ENCODE measurements around the gene AP2M1.
"Not testable (repeated sequence)": the region's sequence is repeated elsewhere in the genome, so short reads cannot be mapped to it uniquely, and the experiment has no call there.

Gene AP2M1

DNA sequence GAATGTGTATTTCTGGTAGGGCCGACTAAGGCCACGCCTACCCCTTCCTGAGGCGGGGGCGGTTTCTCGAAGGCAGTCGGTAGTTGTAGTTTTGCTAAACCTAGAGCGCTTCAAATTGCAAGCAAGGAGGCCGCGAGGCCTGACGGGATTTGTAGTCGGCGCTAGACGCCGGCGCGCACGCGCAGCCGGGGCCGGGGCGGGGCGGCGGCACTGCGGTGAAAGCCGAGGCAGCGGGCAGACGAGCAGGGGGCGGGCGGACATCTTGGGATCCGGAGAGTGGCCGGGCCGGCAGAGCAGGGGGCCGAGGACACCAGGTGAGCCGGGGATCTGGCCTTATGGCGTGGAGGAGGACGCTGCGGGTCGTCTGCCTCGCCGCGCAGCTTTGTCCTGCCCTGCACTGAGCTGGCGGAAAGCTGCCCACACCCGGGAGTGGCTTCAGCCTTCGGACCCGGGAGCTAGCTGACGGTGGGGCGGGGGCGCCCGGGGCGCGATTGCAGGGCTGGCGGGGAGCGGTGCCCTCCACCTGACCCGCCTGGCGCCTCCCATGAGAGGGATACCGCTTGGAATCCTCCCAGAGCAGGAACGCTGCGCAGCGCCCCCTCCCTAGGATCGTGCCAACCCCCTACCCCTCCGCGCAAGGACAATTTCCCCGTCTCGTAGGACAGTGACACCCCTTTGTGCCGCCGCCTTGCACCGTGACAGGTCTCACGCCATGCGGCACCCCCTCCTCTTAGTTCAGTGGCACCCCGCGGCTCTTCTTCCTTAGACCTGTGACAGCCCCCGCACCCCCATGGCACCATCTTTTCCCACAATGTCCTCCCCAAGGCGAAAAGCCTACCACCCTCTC is at the start of gene AP2M1:
Gene AP2M1 (plus strand): TSS at position 210 of the 847 bp plus-strand sequence. CDS start 2,139 bp downstream, outside the sequence.
- peak; percentile 99 for DNase-seq

GRCh38 chr3:184126006-184126405 is 48.6 kb upstream of the AP2M1 start:
- DNase-seq = no peak

DNA sequence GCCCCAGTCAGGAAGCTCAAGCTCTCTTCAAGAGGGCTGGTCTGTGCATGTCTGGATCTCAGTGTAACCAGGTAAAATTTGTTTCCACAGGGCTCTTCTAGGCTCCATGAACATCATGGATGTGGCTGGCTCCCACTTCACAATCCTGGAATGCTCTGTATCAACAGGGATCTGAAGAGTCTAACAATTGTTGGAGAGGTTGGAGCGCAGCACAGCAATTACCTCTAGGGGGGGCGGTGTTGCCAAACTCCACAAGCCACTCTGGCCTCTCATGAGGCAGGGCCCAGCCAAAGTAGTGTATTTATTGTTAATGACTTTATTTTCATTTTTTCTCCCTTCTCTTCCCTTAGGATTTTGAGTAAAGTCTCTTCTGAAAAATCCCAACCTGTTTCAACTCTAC is 45.6 kb upstream of the AP2M1 start:
- no peak for DNase-seq

GRCh38 chr3:184132945-184133344 is 41.7 kb upstream of the AP2M1 start:
- no peak for DNase-seq

- DNase-seq = peak; percentile 82
Measured at GRCh38 chr3:184133840-184134745, 40.6 kb upstream of the AP2M1 start.

- no peak for DNase-seq
Measured at GRCh38 chr3:184134746-184135148, 39.9 kb upstream of the AP2M1 start.

DNA sequence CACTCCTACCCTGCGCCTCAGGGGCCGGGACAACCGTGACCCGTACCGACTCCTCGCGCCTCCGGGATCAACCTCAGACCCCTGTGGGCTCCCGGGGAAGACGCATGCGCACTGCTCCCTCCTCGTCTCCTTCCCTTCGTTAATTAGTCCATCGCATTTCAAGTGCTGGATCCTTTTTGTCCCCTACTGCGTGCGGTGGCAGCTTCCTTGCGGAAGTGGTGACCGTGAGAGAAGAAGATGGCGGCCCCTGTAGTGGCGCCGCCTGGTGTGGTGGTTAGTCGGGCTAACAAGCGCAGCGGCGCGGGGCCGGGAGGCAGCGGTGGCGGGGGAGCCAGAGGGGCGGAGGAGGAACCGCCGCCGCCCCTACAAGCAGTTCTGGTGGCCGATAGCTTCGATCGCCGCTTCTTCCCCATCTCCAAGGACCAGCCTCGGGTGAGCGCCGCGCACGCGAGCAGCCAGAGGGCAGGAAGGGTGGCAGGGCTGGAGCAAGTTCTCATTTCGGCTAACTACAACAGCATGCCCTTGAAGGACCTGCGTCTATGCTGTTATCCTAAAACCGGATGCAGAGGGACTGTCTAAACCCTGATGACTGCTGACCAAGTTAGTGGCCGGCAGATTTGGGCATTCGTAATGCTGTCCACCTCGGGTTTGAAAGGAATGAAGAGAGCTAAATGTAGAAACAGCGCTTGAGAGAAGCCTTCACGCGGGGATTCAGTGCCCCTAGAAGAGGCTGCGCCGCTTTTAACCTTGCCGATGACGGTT is 39.3 kb upstream of the AP2M1 start, which contains the start of gene EIF2B5:
Gene EIF2B5 (plus strand): TSS at position 210 of the 762 bp plus-strand sequence. CDS start 28 bp downstream, at position 238.
- DNase-seq = peak; percentile 87

DNA sequence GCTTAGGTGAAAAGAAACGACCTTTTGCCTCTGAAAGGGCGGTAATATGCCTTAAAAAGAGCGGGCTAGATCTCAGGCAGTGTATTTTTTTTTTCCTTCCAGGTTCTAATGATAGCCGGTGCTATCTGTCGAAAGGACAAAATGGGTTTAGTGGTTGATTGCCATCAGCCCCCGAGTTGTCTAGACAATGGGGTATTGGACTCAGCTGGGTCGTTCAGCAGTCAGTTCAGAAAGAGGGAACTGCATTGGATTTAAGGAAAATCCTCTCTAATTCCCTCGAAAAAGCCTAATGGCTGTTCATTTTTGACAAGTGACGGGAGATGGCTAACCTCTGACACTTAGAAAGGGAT is 38.8 kb upstream of the AP2M1 start:
- no peak for DNase-seq

DNA sequence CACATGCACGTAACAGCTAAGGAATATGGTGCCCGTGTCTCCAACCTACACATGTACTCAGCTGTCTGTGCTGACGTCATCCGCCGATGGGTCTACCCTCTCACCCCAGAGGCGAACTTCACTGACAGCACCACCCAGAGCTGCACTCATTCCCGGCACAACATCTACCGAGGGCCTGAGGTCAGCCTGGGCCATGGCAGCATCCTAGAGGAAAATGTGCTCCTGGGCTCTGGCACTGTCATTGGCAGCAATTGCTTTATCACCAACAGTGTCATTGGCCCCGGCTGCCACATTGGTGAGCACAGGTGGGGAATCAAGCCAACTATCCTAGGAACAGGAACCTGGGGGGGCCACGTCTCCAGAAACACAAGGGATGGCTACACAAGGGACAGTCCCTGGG is 34.2 kb upstream of the AP2M1 start:
- DNase-seq = no peak

DNA sequence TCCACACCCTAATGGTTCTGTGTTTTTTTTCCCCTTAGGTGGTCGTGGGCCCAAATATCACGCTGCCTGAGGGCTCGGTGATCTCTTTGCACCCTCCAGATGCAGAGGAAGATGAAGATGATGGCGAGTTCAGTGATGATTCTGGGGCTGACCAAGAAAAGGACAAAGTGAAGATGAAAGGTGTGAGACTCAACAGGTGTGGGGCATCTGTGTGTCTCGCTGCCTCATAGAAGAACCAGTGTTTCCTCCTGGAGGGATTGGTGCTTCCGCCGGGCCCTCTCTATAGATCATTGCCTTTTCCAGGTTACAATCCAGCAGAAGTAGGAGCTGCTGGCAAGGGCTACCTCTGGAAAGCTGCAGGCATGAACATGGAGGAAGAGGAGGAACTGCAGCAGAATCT is 32.5 kb upstream of the AP2M1 start:
- no peak for DNase-seq

- DNase-seq = no peak
Measured at GRCh38 chr3:184143327-184143726, 31.3 kb upstream of the AP2M1 start.

- no peak for DNase-seq
Measured at GRCh38 chr3:184144505-184144904, 30.1 kb upstream of the AP2M1 start.

DNA sequence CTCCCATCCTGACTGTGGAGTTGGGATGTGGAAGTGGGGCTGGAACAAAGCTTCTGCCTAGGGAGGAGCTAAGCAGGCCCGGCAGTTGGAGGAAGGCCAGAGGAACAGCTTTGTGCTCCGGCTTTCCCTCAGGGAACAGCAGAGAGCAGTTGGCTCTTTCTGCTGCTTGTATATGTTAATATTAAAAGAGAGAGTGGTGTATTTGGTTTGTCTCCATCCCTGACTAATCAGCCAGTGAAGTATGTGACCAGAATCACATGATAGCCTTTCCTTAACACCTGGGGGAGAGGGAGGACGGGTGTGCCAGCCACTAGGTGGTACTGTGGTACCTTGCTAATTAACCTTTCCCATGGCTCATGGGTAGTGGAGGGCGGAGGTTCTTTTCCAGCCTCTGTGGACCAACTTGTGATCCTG is 29.5 kb upstream of the AP2M1 start:
- DNase-seq = peak; percentile 37

- DNase-seq = no peak
Measured at GRCh38 chr3:184145751-184146270, 28.8 kb upstream of the AP2M1 start.

- no peak for DNase-seq
Measured at GRCh38 chr3:184148076-184148475, 26.6 kb upstream of the AP2M1 start.

GRCh38 chr3:184149123-184149522 is 25.5 kb upstream of the AP2M1 start:
- DNase-seq = no peak

DNA sequence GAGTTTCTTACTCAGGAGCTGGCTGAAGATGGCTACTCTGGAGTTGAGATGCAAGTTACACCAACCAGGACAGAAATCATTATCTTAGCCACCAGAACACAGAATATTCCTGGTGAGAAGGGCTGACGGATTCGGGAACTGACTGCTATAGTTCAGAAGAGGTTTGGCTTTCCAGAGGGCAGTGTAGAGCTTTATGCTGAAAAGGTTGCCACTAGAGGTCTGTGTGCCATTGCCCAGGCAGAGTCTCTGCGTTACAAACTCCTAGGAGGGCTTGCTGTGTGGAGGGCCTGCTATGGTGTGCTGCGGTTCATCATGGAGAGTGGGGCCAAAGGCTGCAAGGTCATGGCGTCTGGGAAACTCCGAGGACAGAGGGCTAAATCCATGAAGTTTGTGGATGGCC is 24.9 kb upstream of the AP2M1 start:
- not testable (repeated sequence) for DNase-seq

- peak; percentile 35 for DNase-seq
Measured at GRCh38 chr3:184154885-184155643, 19.6 kb upstream of the AP2M1 start, which contains the start of gene DVL3. Gene DVL3, plus strand, starts transcription at chr3:184155377. Its CDS starts 259 bp downstream, at chr3:184155636.

DNA sequence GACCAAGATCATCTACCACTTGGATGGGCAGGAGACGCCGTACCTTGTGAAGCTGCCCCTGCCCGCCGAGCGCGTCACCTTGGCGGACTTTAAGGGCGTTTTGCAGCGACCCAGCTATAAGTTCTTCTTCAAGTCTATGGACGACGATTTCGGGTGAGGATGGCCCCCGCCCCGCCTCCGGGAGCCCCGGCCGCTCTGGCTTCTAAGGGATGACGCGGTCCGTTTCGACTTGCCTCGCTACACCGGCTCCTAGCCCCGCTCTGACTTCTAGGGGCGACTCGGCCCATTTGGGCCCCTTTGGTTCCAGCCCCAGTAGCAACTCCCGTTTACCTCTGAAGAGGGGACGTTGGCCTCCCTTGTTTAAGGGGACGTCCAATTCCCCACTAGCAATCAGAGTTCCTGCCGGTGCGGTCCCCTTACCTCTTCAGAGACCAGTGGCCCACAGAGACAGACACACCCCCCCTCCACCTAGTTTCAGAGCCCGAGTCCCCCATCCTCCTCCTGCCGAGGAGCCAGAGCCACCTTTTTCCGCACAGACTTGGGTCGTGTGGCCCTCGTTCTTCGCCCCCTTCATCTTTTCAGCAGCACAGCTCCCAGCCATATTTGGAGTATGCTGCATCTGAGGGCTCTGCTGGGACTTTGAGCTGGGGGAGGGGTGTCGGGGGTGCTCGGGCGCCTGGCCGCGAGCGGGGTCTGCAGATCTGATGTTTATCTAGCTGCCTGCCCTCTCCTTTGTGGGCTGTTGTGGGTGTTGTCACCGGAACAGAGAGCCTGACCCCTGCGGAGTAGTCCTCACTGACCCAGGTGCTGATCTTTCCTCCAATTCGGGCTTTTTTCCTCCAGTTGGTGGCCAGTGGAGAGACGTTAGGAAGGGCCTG is 18.8 kb upstream of the AP2M1 start:
- no peak for DNase-seq

- no peak for DNase-seq
Measured at GRCh38 chr3:184156522-184156955, 18.1 kb upstream of the AP2M1 start.

DNA sequence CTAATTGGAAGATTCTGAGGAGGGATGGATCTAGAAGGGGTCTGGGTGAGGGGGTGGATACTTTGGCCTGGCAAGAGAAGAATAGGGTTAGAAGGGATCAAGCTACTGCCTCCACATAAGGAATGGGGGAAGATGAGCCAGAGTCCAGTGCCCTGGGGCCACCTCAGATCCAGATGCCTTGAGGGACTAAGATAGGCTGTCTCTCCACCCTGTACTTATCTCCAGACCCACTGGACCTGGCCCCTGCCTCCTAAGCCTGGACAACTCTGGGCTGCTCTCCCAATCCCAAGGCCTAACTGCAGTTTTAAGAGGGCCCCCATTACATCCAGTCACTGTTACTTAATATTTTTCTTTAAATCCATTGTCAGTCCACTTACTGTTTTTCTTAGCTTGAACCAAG is 17.4 kb upstream of the AP2M1 start:
- no peak for DNase-seq

Measured in NCI-H446 treated with DMSO at 0.1 percent for 48 hours (cell line).